Measurements from ENCODE around the gene EPHB2. TPM values are rescaled to one million over a fixed set of nuclear protein-coding genes. Genes with fewer than 3 reads are reported as not detected.

EPHB2 gene
- total RNA-seq, 2 experiments from 2014 or later, result 0.13 TPM; not detected in 1

DNA sequence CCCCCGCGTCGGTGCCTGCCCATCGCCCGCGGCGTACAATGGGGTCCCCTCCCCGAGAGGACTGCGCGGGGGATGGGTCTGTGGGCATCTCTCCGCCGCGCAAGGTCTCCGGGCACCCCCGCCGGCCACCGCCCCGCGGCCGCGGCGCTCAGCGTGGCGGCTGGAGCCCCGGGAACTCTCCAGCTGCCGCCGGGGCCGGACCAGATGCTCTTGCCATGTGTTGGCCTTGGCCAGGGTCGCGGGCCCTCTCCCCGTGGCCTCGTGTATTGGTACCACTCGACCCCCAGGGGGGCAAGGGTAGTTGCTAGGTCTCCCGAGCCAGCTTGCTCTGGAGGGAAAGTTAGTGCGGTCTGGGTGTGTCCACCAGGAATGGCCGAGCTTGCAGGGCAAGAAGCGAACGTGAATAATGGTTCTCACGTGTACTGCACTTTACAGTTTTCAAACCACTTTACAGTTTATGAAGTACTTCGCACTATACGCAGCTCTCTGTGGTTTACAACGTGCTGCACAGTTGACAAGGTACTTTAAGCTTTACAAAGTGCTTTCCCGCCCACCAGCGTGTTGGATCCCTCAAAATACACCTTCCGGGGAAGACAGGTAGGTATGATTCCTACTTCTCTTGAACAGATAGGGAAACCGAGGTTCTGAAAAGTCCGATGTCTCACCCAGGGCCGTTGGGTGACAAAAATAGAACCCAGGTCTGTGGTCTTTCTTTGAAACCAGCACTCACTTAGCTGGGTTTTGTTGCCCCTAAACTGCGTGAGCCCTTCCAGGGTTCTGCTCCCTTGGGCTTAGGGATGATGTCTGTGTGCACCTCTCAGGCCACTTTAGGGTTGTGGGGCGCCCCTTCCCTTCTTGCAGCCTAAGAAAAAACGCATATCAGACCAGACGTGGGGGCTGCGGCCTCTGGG, 1.2 kb downstream of the EPHB2 start:
- Mint-ChIP-seq H3K27me3 (peaks cover 50% of the 10 kb centered on the region), H3K27ac (no peak overlapping the region), H3K4me1 (ENCODE audit: low read depth) (peaks cover 11% of the 10 kb centered on the region), H3K36me3 (ENCODE audit: low read depth) (no peaks in the 10 kb centered on the region), H3K9me3 (no peaks in the 10 kb centered on the region), H3K4me3 (peak overlapping the region; percentile 43)
- ChIA-PET CTCF (interaction anchor here (1.1 to 2.6 kb wide), 4 partner anchors 9 to 252 kb away, joined by 3 to 9 read pairs (median 4); no protein-coding TSS in a partner anchor), POLR2A (interaction anchor here (0.6 kb wide), 1 partner anchor 457 kb away, joined by 3 read pairs; no protein-coding TSS in a partner anchor)
- ATAC-seq (peak; percentile 17), DNase-seq (peak; percentile 24)
- intact Hi-C loops (cut with micrococcal nuclease), result no loop called here
- TF ChIP-seq, protein P1, sequence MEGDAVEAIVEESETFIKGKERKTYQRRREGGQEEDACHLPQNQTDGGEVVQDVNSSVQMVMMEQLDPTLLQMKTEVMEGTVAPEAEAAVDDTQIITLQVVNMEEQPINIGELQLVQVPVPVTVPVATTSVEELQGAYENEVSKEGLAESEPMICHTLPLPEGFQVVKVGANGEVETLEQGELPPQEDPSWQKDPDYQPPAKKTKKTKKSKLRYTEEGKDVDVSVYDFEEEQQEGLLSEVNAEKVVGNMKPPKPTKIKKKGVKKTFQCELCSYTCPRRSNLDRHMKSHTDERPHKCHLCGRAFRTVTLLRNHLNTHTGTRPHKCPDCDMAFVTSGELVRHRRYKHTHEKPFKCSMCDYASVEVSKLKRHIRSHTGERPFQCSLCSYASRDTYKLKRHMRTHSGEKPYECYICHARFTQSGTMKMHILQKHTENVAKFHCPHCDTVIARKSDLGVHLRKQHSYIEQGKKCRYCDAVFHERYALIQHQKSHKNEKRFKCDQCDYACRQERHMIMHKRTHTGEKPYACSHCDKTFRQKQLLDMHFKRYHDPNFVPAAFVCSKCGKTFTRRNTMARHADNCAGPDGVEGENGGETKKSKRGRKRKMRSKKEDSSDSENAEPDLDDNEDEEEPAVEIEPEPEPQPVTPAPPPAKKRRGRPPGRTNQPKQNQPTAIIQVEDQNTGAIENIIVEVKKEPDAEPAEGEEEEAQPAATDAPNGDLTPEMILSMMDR (IDR thresholded peaks at IDR 0.05), result no peak

DNA sequence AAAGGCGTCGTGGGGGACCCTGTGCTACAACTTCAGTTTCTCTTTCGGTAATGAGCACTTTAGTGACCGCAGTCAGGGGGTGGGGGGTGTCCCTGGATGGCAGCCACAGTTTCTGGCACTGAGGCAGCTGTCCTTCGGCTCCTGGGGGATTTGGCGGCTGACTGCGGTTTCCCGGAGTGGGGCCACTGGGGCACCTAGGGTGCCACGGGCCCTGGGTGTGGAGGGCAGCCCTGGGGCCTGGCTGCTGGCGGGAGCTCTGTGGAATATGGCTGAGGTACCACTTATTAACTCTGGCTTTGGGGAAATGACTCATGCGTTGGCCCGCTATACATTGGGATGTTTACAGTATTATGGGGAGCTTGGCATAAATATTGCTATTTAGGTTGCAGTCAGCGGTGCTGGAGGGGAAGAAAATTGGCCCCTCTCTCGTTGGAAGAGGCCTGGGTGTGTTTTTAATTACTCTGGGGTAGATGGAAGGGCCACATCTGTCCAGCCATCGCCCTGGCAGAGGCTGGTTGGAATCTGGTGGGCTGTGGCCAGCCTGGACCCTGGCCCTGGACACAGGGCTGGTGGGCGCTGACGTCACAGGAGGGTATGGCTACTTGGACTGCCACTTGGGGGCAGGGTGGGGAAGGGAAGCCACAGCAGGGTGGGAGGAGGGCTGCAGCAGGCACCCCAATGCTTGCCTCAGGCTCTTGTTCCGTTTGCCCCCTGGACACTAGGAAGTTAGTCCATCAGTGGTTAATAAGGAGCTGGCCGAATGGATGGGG, 2.0 kb downstream of the EPHB2 start:
- peaks cover 50% of the 10 kb centered on the region for H3K27me3 Mint-ChIP-seq
- TF ChIP-seq, protein P1 (IDR thresholded peaks at IDR 0.05), result no peak
- H3K4me1 Mint-ChIP-seq (ENCODE audit: low read depth), result peaks cover 11% of the 10 kb centered on the region
- H3K4me3 Mint-ChIP-seq, result no peak overlapping the region
- no peaks in the 10 kb centered on the region for H3K9me3 Mint-ChIP-seq
- no peaks in the 10 kb centered on the region for H3K36me3 Mint-ChIP-seq (ENCODE audit: low read depth)
- ChIA-PET CTCF (interaction anchor here (1.1 to 2.6 kb wide), 4 partner anchors 9 to 251 kb away, joined by 3 to 9 read pairs (median 4); no protein-coding TSS in a partner anchor), POLR2A (interaction anchor here (0.6 kb wide), 1 partner anchor 457 kb away, joined by 3 read pairs; no protein-coding TSS in a partner anchor)
- intact Hi-C loops (cut with micrococcal nuclease), result no loop called here
- peak; percentile 70 for DNase-seq
- H3K27ac Mint-ChIP-seq, result no peak overlapping the region
- ATAC-seq, result peak; percentile 49

DNA sequence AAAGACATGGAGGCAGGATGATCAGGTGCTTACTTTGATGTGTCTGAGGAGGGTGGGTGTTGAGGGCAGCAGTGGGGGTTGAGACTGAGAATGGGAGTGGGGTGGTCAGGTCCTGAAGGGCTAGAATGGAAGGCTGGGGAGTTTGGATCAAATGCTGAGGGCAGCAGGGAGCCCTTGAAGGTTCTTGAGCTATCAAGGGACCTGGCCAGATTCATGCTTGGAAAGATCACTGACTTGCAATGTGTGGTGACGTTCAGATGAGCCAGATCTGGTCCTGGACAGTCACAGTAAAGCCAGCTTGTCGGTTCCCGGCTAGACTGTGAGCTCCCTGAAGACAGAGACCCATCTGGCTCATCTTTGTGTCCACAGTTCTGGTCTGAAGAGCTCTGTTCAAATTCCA, 3.8 kb downstream of the EPHB2 start:
- intact Hi-C loops (cut with micrococcal nuclease), result no loop called here
- no peak for ATAC-seq
- POLR2A ChIA-PET, result no interaction called here
- Mint-ChIP-seq H3K4me1 (ENCODE audit: low read depth) (peaks cover 11% of the 10 kb centered on the region), H3K9me3 (no peaks in the 10 kb centered on the region), H3K27ac (no peak overlapping the region), H3K4me3 (no peak overlapping the region), H3K27me3 (peaks cover 34% of the 10 kb centered on the region), H3K36me3 (ENCODE audit: low read depth) (no peaks in the 10 kb centered on the region)
- CTCF ChIA-PET, result interaction anchor here (1.1 kb wide), 1 partner anchor 10 kb away, joined by 6 read pairs; no protein-coding TSS in a partner anchor
- DNase-seq, result no peak
- TF ChIP-seq, protein P1 (IDR thresholded peaks at IDR 0.05), result no peak

DNA sequence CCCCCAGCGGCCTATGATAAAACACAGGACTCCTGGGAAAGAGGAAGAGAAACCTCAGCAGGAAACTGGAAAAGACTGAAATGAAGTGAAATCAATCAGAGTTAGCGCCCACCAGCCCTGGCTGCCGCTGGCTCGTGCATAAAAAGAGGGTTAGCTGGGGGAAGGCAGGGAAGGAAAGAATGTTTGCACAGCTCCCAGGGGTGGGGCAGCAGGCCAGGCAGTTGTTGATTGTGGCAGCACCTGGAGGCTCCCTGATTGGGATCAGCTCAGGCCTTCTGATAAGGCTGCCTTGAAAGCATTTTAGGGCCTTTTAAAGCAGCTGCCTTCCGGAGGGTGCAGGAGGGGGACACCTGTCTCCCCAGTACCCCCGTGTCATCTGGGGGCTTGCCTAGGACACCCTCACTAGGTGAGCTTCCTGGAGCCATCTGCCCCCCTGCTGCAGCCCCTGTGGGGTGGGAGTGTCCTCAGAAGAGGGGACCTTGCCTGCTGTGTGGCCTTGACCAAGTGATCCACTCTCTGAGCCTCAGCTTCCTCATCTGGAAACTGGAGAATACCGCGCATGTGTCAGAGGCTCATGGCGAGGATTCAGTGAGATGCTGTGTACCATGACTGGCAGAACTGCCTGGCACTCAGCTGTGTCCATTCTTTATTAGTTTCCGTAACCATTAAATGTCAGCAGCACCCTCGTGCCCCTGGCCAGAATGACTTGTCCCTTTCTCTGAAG, 6.6 kb downstream of the EPHB2 start:
- intact Hi-C loops (cut with micrococcal nuclease), result no loop called here
- peaks cover 5% of the 10 kb centered on the region for H3K4me1 Mint-ChIP-seq (ENCODE audit: low read depth)
- TF ChIP-seq, protein P1 (IDR thresholded peaks at IDR 0.05), result no peak
- no peak overlapping the region for H3K4me3 Mint-ChIP-seq
- H3K36me3 Mint-ChIP-seq (ENCODE audit: low read depth), result no peaks in the 10 kb centered on the region
- DNase-seq, result no peak
- CTCF ChIA-PET, result interaction anchor here (3.4 kb wide), 1 partner anchor 14 kb away, joined by 19 read pairs; no protein-coding TSS in a partner anchor
- H3K27ac Mint-ChIP-seq, result no peak overlapping the region
- POLR2A ChIA-PET, result no interaction called here
- ATAC-seq, result no peak
- no peaks in the 10 kb centered on the region for H3K9me3 Mint-ChIP-seq
- peaks cover 24% of the 10 kb centered on the region for H3K27me3 Mint-ChIP-seq

Data from activated CD8-positive, alpha-beta T cell treated with anti-CD3 and anti-CD28 coated beads for 36 hours (primary cell).